Naive thymus-derived CD4-positive, alpha-beta T cell (primary cell): ENCODE measurements around the gene MPHOSPH9. TPM values are rescaled to one million over a fixed set of nuclear protein-coding genes. Genes with fewer than 3 reads are reported as not detected.

Experiments
- ATAC-seq: fragments of 150-1000 bp; cut with Tn5 transposase; 2 replicates; pipeline ENCODE4 v1.10.0; 2021; ENCODE audit warnings: mild to moderate bottlenecking, moderate library complexity
- CTCF ChIA-PET: fragments of 350-600 bp; sonication (Branson Sonifier 250); formaldehyde crosslinking; loops from one replicate; lab custom pipeline; 2021; ENCODE audit warnings: antibody characterized with exemption; lab: Charles Lee
- POLR2A ChIA-PET: fragments of 350-600 bp; sonication (Branson Sonifier 250); formaldehyde crosslinking; loops from one replicate; lab custom pipeline; 2021; ENCODE audit warnings: antibody characterized with exemption, inconsistent platforms; lab: Charles Lee
- DNase-seq, 9 donors: peaks; one replicate each; pipeline versions ENCODE4 v3.0.0 to v3.0.0-alpha.2; 2020 to 2022; ENCODE audit warnings: mixed read lengths in 1 of 9
- H3K27ac ChIP-seq: one replicate; pipeline ENCODE4 v1.7.0; 2013; ENCODE audit warnings: mild to moderate bottlenecking, low read depth, low read length, moderate library complexity
- H3K27me3 ChIP-seq, 2 donors: one replicate each; pipeline ENCODE4 v1.7.0; 2013; ENCODE audit warnings: low read length in 2 of 2, mild to moderate bottlenecking in 2 of 2, moderate library complexity in 2 of 2; ENCODE audit not compliant: control insufficient read depth in 2 of 2, insufficient read depth in 2 of 2
- H3K36me3 ChIP-seq, 3 experiments: 1 replicate in 2 of 3; 2 replicates in 1 of 3; pipeline ENCODE4 v1.7.0; 2013; ENCODE audit warnings: low read length in 3 of 3, mild to moderate bottlenecking in 3 of 3, moderate library complexity in 1 of 3; ENCODE audit not compliant: insufficient read depth in 3 of 3, control insufficient read depth in 2 of 3
- H3K4me1 ChIP-seq, 2 donors: one replicate each; pipeline ENCODE4 v1.7.0; 2013; ENCODE audit warnings: low read length in 2 of 2, mild to moderate bottlenecking in 2 of 2, moderate library complexity in 1 of 2; ENCODE audit not compliant: control insufficient read depth in 2 of 2, insufficient read depth in 2 of 2
- H3K4me3 ChIP-seq: 2 replicates; pipeline ENCODE4 v1.7.0; 2013; ENCODE audit warnings: mild to moderate bottlenecking, low read length
- H3K9me3 ChIP-seq, 3 experiments: 1 replicate in 2 of 3; 2 replicates in 1 of 3; pipeline ENCODE4 v1.7.0; 2013; ENCODE audit warnings: low read length in 3 of 3; ENCODE audit not compliant: control insufficient read depth in 2 of 3
- H3K27ac Mint-ChIP-seq, 9 donors: one replicate each; pipeline ENCODE4 v1.8.0; 2020 to 2022; ENCODE audit warnings: mixed read lengths in 9 of 9, mild to moderate bottlenecking in 8 of 9, moderate library complexity in 5 of 9, inconsistent platforms in 2 of 9
- H3K27me3 Mint-ChIP-seq, 5 donors: one replicate each; pipeline ENCODE4 v1.8.0; 2021 to 2022; ENCODE audit warnings: mixed read lengths in 5 of 5, mild to moderate bottlenecking in 1 of 5
- H3K36me3 Mint-ChIP-seq, 5 donors: one replicate each; pipeline ENCODE4 v1.8.0; 2020 to 2022; ENCODE audit warnings: mixed read lengths in 5 of 5, mild to moderate bottlenecking in 3 of 5, inconsistent platforms in 1 of 5
- H3K4me1 Mint-ChIP-seq, 7 donors: one replicate each; pipeline ENCODE4 v1.8.0; 2020 to 2022; ENCODE audit warnings: mixed read lengths in 7 of 7, mild to moderate bottlenecking in 3 of 7, inconsistent platforms in 1 of 7
- H3K4me3 Mint-ChIP-seq, 10 donors: one replicate each; pipeline ENCODE4 v1.8.0; 2020 to 2022; ENCODE audit warnings: mild to moderate bottlenecking in 10 of 10, mixed read lengths in 10 of 10, moderate library complexity in 6 of 10, inconsistent platforms in 2 of 10
- H3K9me3 Mint-ChIP-seq, 11 donors: one replicate each; pipeline ENCODE4 v1.8.0; 2020 to 2022; ENCODE audit warnings: mixed read lengths in 11 of 11, mild to moderate bottlenecking in 4 of 11, inconsistent platforms in 1 of 11, moderate library complexity in 1 of 11
- intact Hi-C, 2 donors: fragments of 100-400 bp; cut with micrococcal nuclease; formaldehyde crosslinking; loops; one replicate each; pipeline ENCODE4 v1.15.1; 2023
- polyA plus RNA-seq, 2 donors: library from polyadenylated mRNA; unstranded; fragments of 300-500 nt; fragmentation: Illumina TruSeq; gene quantifications; one replicate each; pipeline ENCODE4 v1.2.3, GENCODE V29; 2021
- total RNA-seq, 6 experiments: library from RNA in 5 of 6; stranded (reverse) in 5 of 6; gene quantifications; 1 replicate in 5 of 6; 2 replicates in 1 of 6; pipeline ENCODE4 v1.2.3 and lab custom pipeline; 2021 to 2026

MPHOSPH9 gene
- total and polyA plus RNA-seq, 7 experiments from 2014 or later, result 34.0 to 102 (median 77.1) TPM

GRCh38 chr12:123122626-123123025 is 110.3 kb downstream of the MPHOSPH9 start:
- no peak overlapping the region for H3K4me3 ChIP-seq
- peak in 2 of 9 donors; percentile 9 to 28 for DNase-seq
- no peaks in the 10 kb centered on the region for H3K27me3 ChIP-seq
- intact Hi-C loops, result no loop called here
- H3K36me3 ChIP-seq, result no peaks in the 10 kb centered on the region
- peak overlapping the region; percentile 61 to 100 (median 97) for H3K27ac Mint-ChIP-seq
- ATAC-seq, result no peak
- POLR2A ChIA-PET, result interaction anchor here (0.6 to 7.0 kb wide), 10 partner anchors 9 to 141 kb away, joined by 3 to 97 read pairs (median 6); partner anchors contain the start of genes MPHOSPH9, MTRFR and PITPNM2
- peak overlapping the region; percentile 49 to 83 (median 72) for H3K4me3 Mint-ChIP-seq
- H3K36me3 Mint-ChIP-seq, result peaks cover 0 to 9% (median 6%) of the 10 kb centered on the region in 5 donors
- H3K27me3 Mint-ChIP-seq, result no peaks in the 10 kb centered on the region
- CTCF ChIA-PET, result interaction anchor here (1.2 to 1.7 kb wide), 3 partner anchors 12 to 48 kb away, joined by 3 to 6 read pairs (median 6); partner anchors contain the start of gene PITPNM2
- peaks cover 3 to 50% of the 10 kb centered on the region in 2 donors for H3K4me1 ChIP-seq
- peak overlapping the region; percentile 71 for H3K27ac ChIP-seq
- peaks cover 0 to 3% (median 0%) of the 10 kb centered on the region in 11 donors for H3K9me3 Mint-ChIP-seq
- no peaks in the 10 kb centered on the region for H3K9me3 ChIP-seq
- peaks cover 36 to 75% (median 72%) of the 10 kb centered on the region in 7 donors for H3K4me1 Mint-ChIP-seq

GRCh38 chr12:123121670-123122069 is 111.3 kb downstream of the MPHOSPH9 start:
- Histone ChIP-seq H3K4me3 (no peak overlapping the region), H3K9me3 (no peaks in the 10 kb centered on the region), H3K27me3 (no peaks in the 10 kb centered on the region), H3K36me3 (no peaks in the 10 kb centered on the region), H3K27ac (peak overlapping the region; percentile 71), H3K4me1 (peaks cover 3 to 57% of the 10 kb centered on the region in 2 donors)
- Mint-ChIP-seq H3K4me3 (peak overlapping the region in 9 of 10 donors; percentile 49 to 83 (median 70)), H3K27me3 (no peaks in the 10 kb centered on the region), H3K9me3 (peaks cover 0 to 3% (median 0%) of the 10 kb centered on the region in 11 donors), H3K27ac (peak overlapping the region; percentile 61 to 100 (median 97)), H3K36me3 (peaks cover 0 to 13% (median 6%) of the 10 kb centered on the region in 5 donors), H3K4me1 (peaks cover 36 to 78% (median 73%) of the 10 kb centered on the region in 7 donors)
- POLR2A ChIA-PET, result interaction anchor here (0.8 to 7.0 kb wide), 12 partner anchors 11 to 147 kb away, joined by 3 to 97 read pairs (median 8); partner anchors contain the start of genes MPHOSPH9, MTRFR, OGFOD2 and PITPNM2
- CTCF ChIA-PET, result interaction anchor here (0.9 to 1.9 kb wide), 2 partner anchors 15 to 46 kb away, joined by 3 to 15 read pairs; no protein-coding TSS in a partner anchor
- no peak for DNase-seq
- no peak for ATAC-seq
- intact Hi-C loops, result loop anchor here in 1 of 2 donors (2.0 kb wide), 1 partner anchor 15 kb away; no protein-coding TSS in a partner anchor

GRCh38 chr12:123120452-123121166 is 112.3 kb downstream of the MPHOSPH9 start:
- peak in 7 of 9 donors; percentile 27 to 76 (median 67) for DNase-seq
- Histone ChIP-seq H3K36me3 (no peaks in the 10 kb centered on the region), H3K9me3 (no peaks in the 10 kb centered on the region), H3K4me1 (peaks cover 3 to 68% of the 10 kb centered on the region in 2 donors), H3K27ac (peak overlapping the region; percentile 71), H3K4me3 (no peak overlapping the region), H3K27me3 (no peaks in the 10 kb centered on the region)
- H3K4me1 Mint-ChIP-seq, result peaks cover 40 to 81% (median 75%) of the 10 kb centered on the region in 7 donors
- peak overlapping the region; percentile 66 to 83 (median 73) for H3K4me3 Mint-ChIP-seq
- H3K27me3 Mint-ChIP-seq, result no peaks in the 10 kb centered on the region
- peak overlapping the region; percentile 91 to 100 (median 96) for H3K27ac Mint-ChIP-seq
- intact Hi-C loops, result loop anchor here (1.0 to 2.0 kb wide), 6 partner anchors 12 to 45 kb away; partner anchors contain the start of gene PITPNM2 (in 1 of the 2)
- CTCF ChIA-PET, result interaction anchor here (0.6 to 1.9 kb wide), 7 partner anchors 12 to 183 kb away, joined by 3 to 15 read pairs (median 3); partner anchors contain the start of gene PITPNM2
- peaks cover 0 to 13% (median 6%) of the 10 kb centered on the region in 5 donors for H3K36me3 Mint-ChIP-seq
- ATAC-seq, result peak; percentile 60
- H3K9me3 Mint-ChIP-seq, result no peaks in the 10 kb centered on the region
- POLR2A ChIA-PET, result interaction anchor here (0.7 to 7.0 kb wide), 21 partner anchors 12 to 353 kb away, joined by 3 to 97 read pairs (median 5); partner anchors contain the start of genes MPHOSPH9, MTRFR, OGFOD2 and PITPNM2

- CTCF ChIA-PET, result interaction anchor here (1.1 to 1.9 kb wide), 3 partner anchors 11 to 45 kb away, joined by 3 to 15 read pairs (median 3); partner anchors contain the start of gene PITPNM2
- Mint-ChIP-seq H3K4me1 (peaks cover 48 to 85% (median 79%) of the 10 kb centered on the region in 7 donors), H3K36me3 (peaks cover 0 to 13% (median 8%) of the 10 kb centered on the region in 5 donors), H3K4me3 (peak overlapping the region; percentile 39 to 83 (median 70)), H3K27me3 (no peaks in the 10 kb centered on the region), H3K9me3 (no peaks in the 10 kb centered on the region), H3K27ac (peak overlapping the region; percentile 91 to 100 (median 96))
- Histone ChIP-seq H3K4me1 (peaks cover 3 to 76% of the 10 kb centered on the region in 2 donors), H3K9me3 (no peaks in the 10 kb centered on the region), H3K4me3 (no peak overlapping the region), H3K27ac (peak overlapping the region; percentile 71), H3K27me3 (no peaks in the 10 kb centered on the region), H3K36me3 (no peaks in the 10 kb centered on the region)
- intact Hi-C loops, result loop anchor here (1.0 to 2.0 kb wide), 6 partner anchors 12 to 45 kb away; partner anchors contain the start of gene PITPNM2 (in 1 of the 2)
- peak in 5 of 9 donors; percentile 5 to 45 (median 32) for DNase-seq
- POLR2A ChIA-PET, result interaction anchor here (0.7 to 7.0 kb wide), 13 partner anchors 12 to 354 kb away, joined by 3 to 97 read pairs (median 4); partner anchors contain the start of genes HIP1R, MPHOSPH9, MTRFR and PITPNM2
- peak; percentile 62 for ATAC-seq
Measured at GRCh38 chr12:123119808-123120207, 113.1 kb downstream of the MPHOSPH9 start.

- ChIA-PET CTCF (interaction anchor here (0.6 to 1.6 kb wide), 3 partner anchors 9 to 119 kb away, joined by 4 to 7 read pairs (median 4); no protein-coding TSS in a partner anchor), POLR2A (interaction anchor here (0.5 to 7.0 kb wide), 8 partner anchors 10 to 116 kb away, joined by 3 to 97 read pairs (median 64); partner anchors contain the start of genes MPHOSPH9, MTRFR and PITPNM2)
- Mint-ChIP-seq H3K36me3 (peaks cover 0 to 13% (median 8%) of the 10 kb centered on the region in 5 donors), H3K4me3 (peak overlapping the region in 3 of 10 donors; percentile 19 to 44 (median 41)), H3K4me1 (peaks cover 48 to 98% (median 91%) of the 10 kb centered on the region in 7 donors), H3K9me3 (no peaks in the 10 kb centered on the region), H3K27ac (peak overlapping the region in 8 of 9 donors; percentile 91 to 100 (median 96)), H3K27me3 (no peaks in the 10 kb centered on the region)
- DNase-seq (no peak), ATAC-seq (no peak)
- Histone ChIP-seq H3K4me1 (peaks cover 3 to 87% of the 10 kb centered on the region in 2 donors), H3K36me3 (no peaks in the 10 kb centered on the region), H3K27me3 (no peaks in the 10 kb centered on the region), H3K9me3 (no peaks in the 10 kb centered on the region), H3K4me3 (no peak overlapping the region), H3K27ac (peak overlapping the region; percentile 33)
- intact Hi-C loops, result no loop called here
Measured at GRCh38 chr12:123118497-123118896, 114.4 kb downstream of the MPHOSPH9 start.
